GM12801 (cell line): ENCODE data around the gene PLXNA4.

Experiments used
- CTCF ChIP-seq: IDR thresholded peaks from one replicate; pipeline ENCODE4 v1.5.1; 2011; ENCODE audit warnings: control low read depth; ENCODE audit not compliant: insufficient read length; ENCODE audit errors: extremely low read depth

PLXNA4 gene

GRCh38 chr7:132482866-132483265 lies 93.4 kb downstream of the PLXNA4 start:
- TF ChIP-seq CTCF, result no peak

GRCh38 chr7:132480534-132480933 lies 95.7 kb downstream of the PLXNA4 start:
- TF ChIP-seq CTCF, result no peak

- TF ChIP-seq CTCF, result no peak
Measured at GRCh38 chr7:132476541-132476940, 99.7 kb downstream of the PLXNA4 start.

- no peak for TF ChIP-seq CTCF
Measured at GRCh38 chr7:132475669-132476116, 100.6 kb downstream of the PLXNA4 start.

GRCh38 chr7:132475037-132475668 lies 101.1 kb downstream of the PLXNA4 start:
- TF ChIP-seq CTCF, result no peak

GRCh38 chr7:132472463-132473120 lies 103.7 kb downstream of the PLXNA4 start:
- TF ChIP-seq CTCF, result no peak

- TF ChIP-seq CTCF, result no peak
Measured at GRCh38 chr7:132471515-132471914, 104.8 kb downstream of the PLXNA4 start.
